ENCODE data around the gene SCN1B.

Gene SCN1B

DNA sequence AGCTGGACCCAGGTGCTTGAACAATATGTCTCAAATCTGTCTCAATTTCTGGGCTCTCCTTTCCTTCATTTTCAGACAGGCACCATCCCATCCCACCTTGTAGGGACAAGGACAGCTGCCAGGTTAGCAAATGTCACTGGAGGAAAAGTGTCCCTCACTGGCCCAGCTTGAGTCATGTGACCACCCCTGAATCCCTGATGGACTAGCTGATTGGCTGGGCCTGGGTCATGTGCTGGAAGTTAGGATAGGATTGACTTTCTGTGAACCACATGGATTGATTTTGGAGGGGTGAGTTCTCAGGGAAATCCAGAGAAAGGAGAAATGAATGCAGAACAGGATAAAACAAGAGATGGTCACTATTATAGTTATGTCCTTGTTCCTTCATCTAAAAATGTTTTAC, 57.1 kb downstream of the SCN1B start:
- no peak for TF ChIP-seq REST (IDR thresholded peaks at IDR 0.05; ENCODE audit: low read depth)
- TF ChIP-seq, protein P1, sequence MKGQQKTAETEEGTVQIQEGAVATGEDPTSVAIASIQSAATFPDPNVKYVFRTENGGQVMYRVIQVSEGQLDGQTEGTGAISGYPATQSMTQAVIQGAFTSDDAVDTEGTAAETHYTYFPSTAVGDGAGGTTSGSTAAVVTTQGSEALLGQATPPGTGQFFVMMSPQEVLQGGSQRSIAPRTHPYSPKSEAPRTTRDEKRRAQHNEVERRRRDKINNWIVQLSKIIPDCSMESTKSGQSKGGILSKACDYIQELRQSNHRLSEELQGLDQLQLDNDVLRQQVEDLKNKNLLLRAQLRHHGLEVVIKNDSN (IDR thresholded peaks at IDR 0.05): peak; percentile 91

DNA sequence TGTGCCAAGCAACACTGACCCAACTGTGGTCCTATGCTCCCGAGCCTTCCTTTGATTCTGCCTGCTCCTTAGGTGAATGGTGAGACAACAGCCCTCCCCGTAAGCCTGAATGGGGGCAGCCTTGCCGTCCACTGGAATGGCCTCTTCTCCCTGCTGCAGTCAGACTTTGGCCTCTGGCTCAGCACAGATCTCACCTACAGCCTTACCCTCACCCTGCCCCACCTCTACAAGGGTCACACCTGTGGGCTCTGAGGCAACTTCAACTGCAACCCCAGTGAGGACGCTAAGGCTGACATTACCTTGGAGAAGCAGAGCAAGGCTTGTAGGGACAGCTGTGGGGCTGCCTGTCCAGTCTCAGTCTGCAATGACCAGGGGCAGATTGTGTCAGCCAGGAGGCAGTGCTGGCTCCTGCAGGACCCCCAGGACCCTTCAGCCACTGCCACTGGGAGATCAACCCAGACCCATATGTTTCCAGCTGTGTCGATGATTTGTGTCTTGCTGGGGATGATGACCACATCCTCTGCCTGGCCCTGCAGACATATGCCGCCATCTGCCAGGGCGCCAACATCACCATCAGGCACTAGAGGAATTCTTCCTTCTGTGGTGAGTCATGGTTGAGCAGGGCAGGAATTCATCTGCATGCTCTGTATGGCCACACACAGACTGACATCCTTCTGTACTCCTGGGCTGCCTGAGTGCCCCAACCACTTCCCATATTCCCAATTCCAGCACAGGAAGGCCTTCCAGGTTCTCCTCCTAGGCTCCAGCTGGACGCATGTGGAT, 58.1 kb downstream of the SCN1B start:
- TF ChIP-seq FOXM1 (IDR thresholded peaks at IDR 0.05; ENCODE audit: borderline replicate concordance, low read depth) (no peak), RAD21 (IDR thresholded peaks at IDR 0.05; ENCODE audit: low read depth) (no peak), ZBTB7A (IDR thresholded peaks at IDR 0.05; ENCODE audit: low read depth) (no peak), EGR1 (IDR thresholded peaks at IDR 0.05) (no peak), CREB1 (IDR thresholded peaks at IDR 0.05; ENCODE audit: low read depth) (no peak), TAF1 (IDR thresholded peaks at IDR 0.05; ENCODE audit: low read depth) (no peak), NFIC (IDR thresholded peaks at IDR 0.05) (no peak), EP300 (IDR thresholded peaks at IDR 0.05; ENCODE audit: borderline replicate concordance) (no peak), CEBPB (IDR thresholded peaks at IDR 0.05) (no peak), REST (IDR thresholded peaks at IDR 0.05; ENCODE audit: low read depth) (no peak), TCF12 (IDR thresholded peaks at IDR 0.05; ENCODE audit: low read depth) (no peak), YY1 (IDR thresholded peaks at IDR 0.05; ENCODE audit: low read depth) (no peak)
- TF ChIP-seq, protein P1 (IDR thresholded peaks at IDR 0.05): no peak
- TF ChIP-seq, protein P2, sequence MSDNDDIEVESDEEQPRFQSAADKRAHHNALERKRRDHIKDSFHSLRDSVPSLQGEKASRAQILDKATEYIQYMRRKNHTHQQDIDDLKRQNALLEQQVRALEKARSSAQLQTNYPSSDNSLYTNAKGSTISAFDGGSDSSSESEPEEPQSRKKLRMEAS (IDR thresholded peaks at IDR 0.05): no peak

DNA sequence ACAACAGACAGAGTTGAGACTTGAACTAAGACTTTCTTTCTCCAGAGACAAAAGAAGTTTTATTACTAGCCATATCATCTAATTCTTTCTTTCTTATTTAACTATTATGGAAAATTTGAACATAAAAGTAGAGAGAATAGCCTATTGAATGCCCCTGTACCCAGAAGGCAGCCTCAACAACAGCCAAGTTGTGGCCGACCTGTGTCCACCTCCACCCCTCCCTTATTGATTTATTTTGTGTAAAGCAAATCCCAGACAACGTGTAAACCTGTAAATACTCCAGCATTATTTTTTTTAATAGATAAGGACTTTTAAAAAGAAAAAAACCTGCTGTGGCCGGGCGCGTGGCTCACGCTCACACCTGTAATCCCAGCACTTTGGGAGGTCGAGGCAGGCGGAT, 59.3 kb downstream of the SCN1B start:
- TF ChIP-seq NFIC (IDR thresholded peaks at IDR 0.05) (no peak), FOXM1 (IDR thresholded peaks at IDR 0.05; ENCODE audit: borderline replicate concordance, low read depth) (no peak), REST (IDR thresholded peaks at IDR 0.05; ENCODE audit: low read depth) (no peak), TEAD4 (IDR thresholded peaks at IDR 0.05) (no peak), ZBTB7A (IDR thresholded peaks at IDR 0.05; ENCODE audit: low read depth) (no peak), EGR1 (IDR thresholded peaks at IDR 0.05) (no peak)
- TF ChIP-seq, protein P2 (IDR thresholded peaks at IDR 0.05): no peak

Data from Ishikawa (cell line).